ENCODE results near the gene QRSL1. TPM values are rescaled to one million over a fixed set of nuclear protein-coding genes. Genes with fewer than 3 reads are reported as not detected.

QRSL1 gene
- total and polyA plus RNA-seq, 7 donors: 8.3 to 15.6 (median 9.4) TPM

GRCh38 chr6:106614166-106614565 lies 15.2 kb upstream of the QRSL1 start:
- Histone ChIP-seq H3K36me3 (peaks cover 0 to 27% (median 0%) of the 10 kb centered on the region in 4 donors), H3K27me3 (no peaks in the 10 kb centered on the region), H3K4me3 (no peak overlapping the region), H3K4me1 (no peaks in the 10 kb centered on the region), H3K27ac (no peak overlapping the region), H3K9me3 (no peaks in the 10 kb centered on the region)
- WGBS, 2 donors: 55 to 78% methylated on average over 1 of the region's 1 CpG
- intact Hi-C loops (cut with DNase I): no loop called here
- TF ChIP-seq EP300 (IDR thresholded peaks at IDR 0.05) (no peak), POLR2AphosphoS5 (IDR thresholded peaks at IDR 0.05) (no peak), CTCF (IDR thresholded peaks at IDR 0.05) (no peak), POLR2A (IDR thresholded peaks at IDR 0.05) (no peak)
- no peak for DNase-seq

GRCh38 chr6:106614592-106615257 lies 14.7 kb upstream of the QRSL1 start:
- no peaks in the 10 kb centered on the region for H3K4me1 ChIP-seq
- no peak overlapping the region for H3K4me3 ChIP-seq
- WGBS, 2 donors: 77 to 89% methylated on average over 3 of the region's 3 CpGs
- intact Hi-C loops (cut with DNase I): no loop called here
- peaks cover 0 to 28% (median 0%) of the 10 kb centered on the region in 4 donors for H3K36me3 ChIP-seq
- TF ChIP-seq POLR2AphosphoS5 (IDR thresholded peaks at IDR 0.05) (no peak), CTCF (IDR thresholded peaks at IDR 0.05) (no peak), EP300 (IDR thresholded peaks at IDR 0.05) (no peak), POLR2A (IDR thresholded peaks at IDR 0.05) (no peak)
- H3K9me3 ChIP-seq: no peaks in the 10 kb centered on the region
- no peak for DNase-seq
- H3K27me3 ChIP-seq: no peaks in the 10 kb centered on the region
- H3K27ac ChIP-seq: no peak overlapping the region

- no peaks in the 10 kb centered on the region for H3K27me3 ChIP-seq
- intact Hi-C loops (cut with DNase I): no loop called here
- no peak overlapping the region for H3K4me3 ChIP-seq
Observed at GRCh38 chr6:106617302-106617701, 12.1 kb upstream of the QRSL1 start.

GRCh38 chr6:106617857-106618256 lies 11.5 kb upstream of the QRSL1 start:
- intact Hi-C loops (cut with DNase I): no loop called here
- H3K27ac ChIP-seq: no peak overlapping the region
- no peaks in the 10 kb centered on the region for H3K4me1 ChIP-seq
- TF ChIP-seq EP300 (IDR thresholded peaks at IDR 0.05) (no peak), POLR2A (IDR thresholded peaks at IDR 0.05) (no peak), CTCF (IDR thresholded peaks at IDR 0.05) (no peak), POLR2AphosphoS5 (IDR thresholded peaks at IDR 0.05) (no peak)
- WGBS, 2 donors: 20 to 71% methylated on average over 1 of the region's 1 CpG
- no peak for DNase-seq
- H3K4me3 ChIP-seq: no peak overlapping the region
- peaks cover 0 to 38% (median 0%) of the 10 kb centered on the region in 4 donors for H3K36me3 ChIP-seq
- no peaks in the 10 kb centered on the region for H3K27me3 ChIP-seq
- no peaks in the 10 kb centered on the region for H3K9me3 ChIP-seq

More at GRCh38 chr6:106617302-106617701, 12.1 kb upstream of the QRSL1 start:
- Histone ChIP-seq H3K9me3 (no peaks in the 10 kb centered on the region), H3K27ac (no peak overlapping the region), H3K4me1 (no peaks in the 10 kb centered on the region), H3K36me3 (peaks cover 0 to 33% (median 0%) of the 10 kb centered on the region in 4 donors)
- TF ChIP-seq EP300 (IDR thresholded peaks at IDR 0.05): no peak
- no peak for TF ChIP-seq POLR2A (IDR thresholded peaks at IDR 0.05)
- DNase-seq: no peak

GRCh38 chr6:106618324-106618723 lies 11.1 kb upstream of the QRSL1 start:
- no peak overlapping the region for H3K27ac ChIP-seq
- H3K36me3 ChIP-seq: peaks cover 0 to 38% (median 0%) of the 10 kb centered on the region in 4 donors
- H3K9me3 ChIP-seq: no peaks in the 10 kb centered on the region
- no peaks in the 10 kb centered on the region for H3K4me1 ChIP-seq
- no peaks in the 10 kb centered on the region for H3K27me3 ChIP-seq
- no peak overlapping the region for H3K4me3 ChIP-seq
- 35 to 69% methylated on average over 3 of the region's 3 CpGs for WGBS, 2 donors
- no peak for TF ChIP-seq POLR2AphosphoS5 (IDR thresholded peaks at IDR 0.05)
- no peak for TF ChIP-seq CTCF (IDR thresholded peaks at IDR 0.05)
- TF ChIP-seq EP300 (IDR thresholded peaks at IDR 0.05): no peak
- no peak for TF ChIP-seq POLR2A (IDR thresholded peaks at IDR 0.05)
- no peak for DNase-seq
- intact Hi-C loops (cut with DNase I): no loop called here
